ENCODE data around the gene SLC29A1. TPM values are rescaled to one million over a fixed set of nuclear protein-coding genes. Genes with fewer than 3 reads are reported as not detected.

Gene SLC29A1
- total and polyA plus RNA-seq, 2 of the 8 experiments (the other 6 are each of a cell fraction or from before 2014, with no cell fraction given), result 187 to 558 TPM

GRCh38 chr6:44266347-44266746 lies 43.0 kb downstream of the SLC29A1 start (continued):
- TF ChIP-seq CHD1 (IDR thresholded peaks at IDR 0.05; ENCODE audit: low read depth, low read length) (no peak), YY1 (IDR thresholded peaks at IDR 0.05; ENCODE audit: low read depth, low read length) (no peak), SUZ12 (IDR thresholded peaks at IDR 0.05; ENCODE audit: low read length) (no peak), EP300 (IDR thresholded peaks at IDR 0.05; ENCODE audit: borderline replicate concordance in 1 of 2, low read depth in 2 of 2, low read length in 2 of 2) (no peak), TBP (IDR thresholded peaks at IDR 0.05; ENCODE audit: low read depth, low read length) (no peak)
